Measurements from ENCODE around the gene TCEANC. TPM values are rescaled to one million over a fixed set of nuclear protein-coding genes. Genes with fewer than 3 reads are reported as not detected.

The TCEANC gene
- total RNA-seq, 1 experiment from 2014 or later, result 3.1 TPM

- peaks cover 5% of the 10 kb centered on the region for H3K27me3 ChIP-seq (replicated peaks; ENCODE audit: insufficient read depth, low read depth, low read length, poor library complexity)
- DNase-seq (ENCODE audit: low spot score), result peak; percentile 89
- H3K4me3 ChIP-seq (ENCODE audit: low read depth, low read length, poor library complexity, severe bottlenecking), result peak within 1 kb of the TSS; percentile 82
- ChIA-PET CTCF (no interaction called here), POLR2A (ENCODE audit: low non-redundant PET) (interaction anchor here (0.6 kb wide), 1 partner anchor 891 kb away, joined by 4 read pairs; no protein-coding TSS in a partner anchor)
- intact Hi-C loops (cut with micrococcal nuclease; ENCODE audit: unreplicated experiment), result no loop called here
- no peaks in the 10 kb centered on the region for H3K9me3 ChIP-seq (ENCODE audit: low read depth, low read length, poor library complexity, severe bottlenecking)
- H3K4me1 ChIP-seq (ENCODE audit: insufficient read depth, low read length, poor library complexity, severe bottlenecking), result peaks cover 25% of the 10 kb centered on the region
- no TSS peak for BruUV-seq (replicated peaks)
- peak within 1 kb of the TSS; percentile 87 for H3K27ac ChIP-seq (ENCODE audit: low read depth, low read length, poor library complexity, severe bottlenecking)
- H3K36me3 ChIP-seq (ENCODE audit: insufficient read depth, low read length, poor library complexity, severe bottlenecking), result no peaks in the 10 kb centered on the region
- TF ChIP-seq EZH2 (IDR thresholded peaks at IDR 0.05; ENCODE audit: borderline replicate concordance, low read depth, low read length, poor library complexity, severe bottlenecking) (no peak), CTCF (conservative IDR thresholded peaks at IDR 0.05; ENCODE audit: low read depth, low read length) (no peak)
These were observed 36.2 kb downstream of the TCEANC start, which contains the start of gene RAB9A for GRCh38 chrX:13688958-13689740. Gene RAB9A (plus strand): TSS chrX:13689128. CDS start chrX:13708747, 19,619 bp downstream.

DNA sequence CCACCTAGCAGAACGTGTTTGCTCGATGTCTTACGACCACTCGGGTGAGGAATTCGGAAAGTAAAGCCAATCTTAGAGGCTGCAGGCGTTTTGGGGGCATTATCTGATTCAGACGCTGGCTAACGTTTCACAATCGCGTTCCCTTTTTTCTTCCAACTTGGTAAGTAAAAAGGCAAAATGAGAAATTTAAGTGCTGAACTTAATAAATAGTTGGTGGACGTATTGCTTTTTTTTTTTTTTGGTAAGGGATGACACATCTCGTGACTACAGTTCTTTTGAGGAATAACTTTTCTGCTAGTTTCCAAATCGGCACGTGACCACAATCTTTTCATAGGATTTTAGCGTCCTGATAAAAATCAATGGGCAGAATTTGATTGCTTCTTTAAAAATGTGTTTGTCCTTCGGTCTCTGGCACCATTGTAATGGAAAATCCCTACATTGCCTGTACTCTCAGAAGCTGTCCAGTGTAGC is 36.8 kb downstream of the TCEANC start:
- ChIA-PET CTCF (interaction anchor here (0.7 kb wide), 1 partner anchor 1890 kb away, joined by 6 read pairs; no protein-coding TSS in a partner anchor), POLR2A (ENCODE audit: low non-redundant PET) (no interaction called here)
- peaks cover 5% of the 10 kb centered on the region for H3K27me3 ChIP-seq (replicated peaks; ENCODE audit: insufficient read depth, low read depth, low read length, poor library complexity)
- H3K36me3 ChIP-seq (ENCODE audit: insufficient read depth, low read length, poor library complexity, severe bottlenecking), result no peaks in the 10 kb centered on the region
- H3K4me1 ChIP-seq (ENCODE audit: insufficient read depth, low read length, poor library complexity, severe bottlenecking), result peaks cover 31% of the 10 kb centered on the region
- TSS peak; percentile 67 for BruUV-seq (replicated peaks)
- peak overlapping the region; percentile 87 for H3K27ac ChIP-seq (ENCODE audit: low read depth, low read length, poor library complexity, severe bottlenecking)
- peak overlapping the region; percentile 82 for H3K4me3 ChIP-seq (ENCODE audit: low read depth, low read length, poor library complexity, severe bottlenecking)
- no peak for DNase-seq (ENCODE audit: low spot score)
- no peak for TF ChIP-seq CTCF (conservative IDR thresholded peaks at IDR 0.05; ENCODE audit: low read depth, low read length)
- TF ChIP-seq EZH2 (IDR thresholded peaks at IDR 0.05; ENCODE audit: borderline replicate concordance, low read depth, low read length, poor library complexity, severe bottlenecking), result no peak
- intact Hi-C loops (cut with micrococcal nuclease; ENCODE audit: unreplicated experiment), result no loop called here
- H3K9me3 ChIP-seq (ENCODE audit: low read depth, low read length, poor library complexity, severe bottlenecking), result no peaks in the 10 kb centered on the region

DNA sequence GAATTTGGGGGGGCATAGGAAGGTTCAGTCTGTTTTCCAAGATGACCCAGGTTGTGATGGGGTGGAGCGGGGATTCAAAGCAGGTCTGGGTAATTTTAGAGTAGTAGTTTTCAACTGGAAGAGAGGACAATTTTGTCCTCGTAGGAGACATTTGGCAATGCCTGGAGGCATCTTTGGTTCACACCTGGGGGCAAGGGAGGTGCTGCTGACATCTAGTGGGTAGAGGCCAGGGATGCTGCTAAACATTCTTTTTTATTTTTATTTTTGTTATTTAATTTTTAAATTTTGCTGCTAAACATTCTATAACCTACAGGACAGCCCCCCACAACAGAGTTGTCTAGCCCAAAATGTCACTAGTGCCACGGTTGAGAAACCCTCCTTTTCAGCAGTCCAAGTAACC is 37.9 kb downstream of the TCEANC start:
- H3K4me3 ChIP-seq (ENCODE audit: low read depth, low read length, poor library complexity, severe bottlenecking), result peak overlapping the region; percentile 82
- ChIA-PET CTCF (no interaction called here), POLR2A (ENCODE audit: low non-redundant PET) (no interaction called here)
- H3K27ac ChIP-seq (ENCODE audit: low read depth, low read length, poor library complexity, severe bottlenecking), result no peak overlapping the region
- no TSS peak for BruUV-seq (replicated peaks)
- H3K36me3 ChIP-seq (ENCODE audit: insufficient read depth, low read length, poor library complexity, severe bottlenecking), result no peaks in the 10 kb centered on the region
- no peak for DNase-seq (ENCODE audit: low spot score)
- TF ChIP-seq EZH2 (IDR thresholded peaks at IDR 0.05; ENCODE audit: borderline replicate concordance, low read depth, low read length, poor library complexity, severe bottlenecking) (no peak), CTCF (conservative IDR thresholded peaks at IDR 0.05; ENCODE audit: low read depth, low read length) (no peak)
- intact Hi-C loops (cut with micrococcal nuclease; ENCODE audit: unreplicated experiment), result no loop called here
- peaks cover 5% of the 10 kb centered on the region for H3K27me3 ChIP-seq (replicated peaks; ENCODE audit: insufficient read depth, low read depth, low read length, poor library complexity)
- no peaks in the 10 kb centered on the region for H3K9me3 ChIP-seq (ENCODE audit: low read depth, low read length, poor library complexity, severe bottlenecking)
- peaks cover 37% of the 10 kb centered on the region for H3K4me1 ChIP-seq (ENCODE audit: insufficient read depth, low read length, poor library complexity, severe bottlenecking)
